NCI-H510A treated with DMSO at 0.1 percent for 48 hours (cell line): Measurements from ENCODE around the gene TSC22D4.

ENCODE experiments used
- DNase-seq: peaks from one replicate; lab custom pipeline; 2025; lab: John Stamatoyannopoulos, UW

TSC22D4 gene

GRCh38 chr7:100492738-100493475, 13.9 kb upstream of the TSC22D4 start:
- DNase-seq: no peak

- DNase-seq: no peak
Observed at GRCh38 chr7:100491192-100491578, 12.2 kb upstream of the TSC22D4 start.

DNA sequence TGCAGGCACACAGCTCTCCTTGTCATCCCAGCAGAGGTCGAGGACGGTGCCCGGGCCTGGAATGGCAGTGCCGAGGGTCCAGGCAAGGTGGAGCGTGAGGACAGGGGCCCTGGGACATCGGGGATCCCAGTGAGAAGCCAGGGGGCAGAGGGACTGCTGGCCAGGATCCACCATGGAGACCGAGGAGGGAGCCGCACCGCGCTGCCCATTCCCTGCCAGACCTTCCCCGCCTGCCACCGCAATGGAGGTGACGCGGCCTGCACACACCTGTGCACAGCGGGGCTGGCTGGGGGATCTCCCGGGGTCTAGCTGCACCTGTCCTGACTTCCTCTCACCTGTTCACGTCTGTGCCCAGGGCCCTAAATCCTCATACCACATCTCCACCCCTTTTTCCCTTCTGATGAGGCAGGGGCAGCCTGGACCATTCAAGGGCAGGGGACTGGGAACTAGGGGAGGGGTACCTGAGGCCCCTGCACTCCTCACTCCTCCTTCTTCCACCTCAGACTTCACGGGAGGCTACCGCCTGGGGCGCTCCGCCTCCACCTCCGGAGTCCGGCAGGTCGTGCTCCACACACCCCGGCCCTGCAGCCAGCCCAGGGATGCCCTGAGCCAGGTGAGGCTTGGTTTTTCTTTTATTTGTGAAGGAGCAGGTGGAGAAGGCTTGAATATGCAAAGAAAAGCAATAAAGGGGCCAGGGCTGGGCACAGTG, 11.6 kb upstream of the TSC22D4 start:
- no peak for DNase-seq

DNA sequence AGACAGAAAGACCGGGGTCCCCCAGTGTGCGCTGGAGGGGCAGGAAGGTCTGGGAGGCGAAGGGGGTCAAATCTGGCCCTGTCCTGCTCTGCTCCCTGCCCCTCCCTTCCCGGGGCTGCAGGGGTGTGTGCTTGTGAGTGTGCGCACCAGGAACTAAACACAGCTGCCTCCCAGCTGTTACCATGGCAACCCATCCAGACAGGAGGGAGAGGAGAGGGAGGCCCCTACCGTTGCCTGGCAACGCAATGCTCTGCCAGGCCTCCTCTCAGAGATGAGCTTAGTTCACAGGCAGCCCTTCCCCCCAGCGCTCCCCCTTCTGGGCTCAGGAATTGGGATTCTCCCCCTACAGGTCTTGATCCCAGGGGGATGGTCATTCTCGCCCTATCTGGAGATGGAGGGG, 10.8 kb upstream of the TSC22D4 start:
- peak; percentile 82 for DNase-seq

DNA sequence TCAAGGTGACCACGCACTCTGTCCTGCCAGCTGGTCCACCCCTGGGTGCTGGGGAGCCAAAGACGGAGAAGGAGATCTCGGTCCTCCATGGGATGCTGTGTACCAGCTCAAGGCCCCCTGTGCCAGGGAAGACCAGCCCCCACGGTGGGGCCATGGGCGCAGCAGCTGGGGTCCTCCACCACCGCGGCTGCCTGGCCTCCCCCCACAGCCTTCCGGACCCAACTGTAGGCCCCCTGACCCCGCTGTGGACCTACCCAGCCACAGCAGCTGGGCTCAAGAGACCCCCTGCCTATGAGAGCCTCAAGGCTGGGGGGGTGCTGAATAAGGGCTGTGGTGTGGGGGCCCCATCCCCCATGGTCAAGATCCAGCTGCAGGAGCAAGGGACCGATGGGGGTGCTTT, 10.1 kb upstream of the TSC22D4 start:
- DNase-seq: no peak

GRCh38 chr7:100488333-100489095, 9.5 kb upstream of the TSC22D4 start:
- DNase-seq: no peak

DNA sequence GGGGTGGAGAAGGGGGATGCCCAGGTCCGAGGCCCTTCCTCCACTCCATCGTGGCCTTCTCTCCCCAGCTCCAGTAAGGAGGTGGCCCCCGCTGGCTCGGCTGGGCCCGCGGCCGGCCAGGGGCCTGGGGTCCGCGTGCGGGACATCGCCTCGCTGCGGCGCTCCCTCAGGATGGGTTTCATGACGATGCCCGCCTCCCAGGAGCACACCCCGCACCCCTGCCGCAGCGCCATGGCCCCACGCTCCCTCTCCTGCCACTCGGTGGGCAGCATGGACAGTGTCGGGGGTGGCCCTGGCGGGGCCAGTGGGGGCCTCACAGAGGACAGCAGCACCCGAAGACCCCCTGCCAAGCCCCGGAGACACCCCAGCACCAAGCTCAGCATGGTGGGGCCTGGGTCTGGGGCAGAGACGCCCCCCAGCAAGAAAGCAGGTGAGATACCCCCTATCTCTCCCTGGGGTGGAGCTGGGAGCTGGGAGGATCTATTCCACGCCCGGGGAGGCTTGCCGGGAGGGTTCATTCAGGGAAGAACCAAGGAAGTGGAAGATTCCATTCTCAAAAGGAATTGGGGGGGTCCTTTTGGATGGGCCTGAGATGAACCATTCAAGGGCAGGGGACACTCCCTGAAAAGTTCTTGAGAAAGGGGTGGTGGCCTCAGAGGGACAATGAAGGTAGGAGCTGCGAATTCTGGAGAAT, 7.9 kb upstream of the TSC22D4 start:
- no peak for DNase-seq

DNA sequence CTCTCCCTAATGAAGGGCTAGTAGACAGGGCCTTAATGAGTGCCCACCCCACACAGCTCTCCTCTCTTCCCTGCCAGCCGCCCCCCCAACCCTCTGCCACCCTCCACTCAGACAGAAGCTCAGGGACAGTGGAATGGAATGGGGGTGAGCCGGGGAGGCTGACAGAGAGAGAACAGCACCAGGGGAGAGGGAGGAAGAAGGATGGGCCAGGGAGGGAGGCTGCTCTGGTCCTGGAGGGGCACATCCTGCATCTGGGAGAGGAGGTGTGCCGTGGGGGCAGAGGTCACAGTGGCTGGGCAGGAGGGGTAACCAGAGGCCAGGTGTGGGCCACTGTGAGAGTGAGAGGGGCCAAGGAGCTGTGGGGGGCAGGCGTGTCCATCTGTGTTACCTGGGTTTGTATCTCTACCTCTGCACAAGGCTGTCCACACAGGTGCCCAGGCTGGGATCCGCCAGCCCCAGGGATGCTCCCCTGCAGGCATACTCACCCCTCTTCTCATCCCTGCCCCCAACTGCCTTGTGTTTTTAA, 7.2 kb upstream of the TSC22D4 start:
- DNase-seq: no peak

DNA sequence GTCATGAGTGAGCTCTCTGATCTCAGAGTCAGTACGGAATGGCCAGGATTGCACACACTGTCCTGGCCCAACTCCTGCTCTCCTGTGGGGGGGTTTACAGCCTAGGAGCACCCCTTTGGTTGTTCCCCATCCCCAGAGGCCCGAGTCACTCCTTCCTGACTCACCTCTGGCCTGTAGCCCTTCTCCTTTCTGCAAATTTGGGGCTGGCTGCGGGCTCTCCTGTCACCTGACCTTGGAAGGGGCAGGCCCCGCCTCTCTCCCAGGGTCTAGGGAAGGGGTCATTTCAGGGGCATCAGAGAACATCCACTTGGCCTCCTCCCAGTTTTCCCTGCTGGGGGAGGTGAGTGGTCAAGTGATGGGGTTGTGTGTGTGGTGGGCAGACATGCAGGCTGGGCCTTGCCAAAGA, 6.5 kb upstream of the TSC22D4 start:
- DNase-seq: no peak

GRCh38 chr7:100484673-100485045, 5.6 kb upstream of the TSC22D4 start:
- no peak for DNase-seq

DNA sequence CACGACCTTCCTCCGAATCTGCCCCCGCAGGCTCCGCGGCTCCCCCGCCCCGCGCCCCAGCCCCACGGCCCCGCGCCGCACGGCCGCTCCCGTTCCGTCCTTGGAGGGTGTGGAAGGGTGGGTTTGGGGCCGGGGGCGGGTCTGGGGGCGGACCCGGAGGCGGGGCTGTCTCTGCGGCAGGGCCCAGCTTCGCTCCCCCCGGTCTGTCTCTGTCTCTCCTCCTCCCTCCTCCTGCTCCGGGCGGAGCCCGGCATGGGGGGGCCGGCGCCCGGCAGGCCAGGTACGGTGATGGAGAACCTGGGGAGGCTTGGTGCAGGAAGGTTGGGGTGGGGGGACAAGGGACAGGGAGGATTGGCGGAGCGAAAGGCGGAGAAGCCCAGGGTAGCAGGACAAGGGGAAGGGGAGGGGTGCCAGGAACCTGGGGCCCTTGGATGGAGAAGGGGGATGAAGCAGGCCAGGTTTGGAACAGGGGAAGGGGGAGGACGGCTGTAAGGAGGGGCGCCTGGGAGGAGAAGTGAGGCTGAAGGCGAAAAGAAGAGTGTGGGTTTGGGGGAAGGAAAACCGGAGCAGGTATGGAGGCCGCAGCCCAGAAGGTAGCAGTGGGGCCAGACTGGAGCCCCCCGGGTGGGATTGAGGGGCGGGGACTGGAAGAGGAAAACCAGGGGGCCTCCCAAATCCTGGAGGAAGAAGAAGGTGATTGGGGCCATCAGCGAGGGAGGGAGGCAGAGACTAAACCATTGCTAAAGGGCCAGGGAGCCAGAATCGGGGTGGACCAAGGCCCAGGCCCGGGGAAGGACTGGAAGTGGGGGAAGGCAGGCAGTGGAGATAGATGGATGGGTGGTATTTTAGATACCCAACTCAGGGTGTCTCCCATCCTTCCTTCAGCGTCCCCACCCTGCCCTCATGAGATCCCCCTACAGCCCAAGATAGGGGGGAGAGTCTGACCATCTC, 5.0 kb upstream of the TSC22D4 start, which contains the start of gene NYAP1:
NYAP1 (plus strand) TSS at position 206 of the 951 bp plus-strand sequence. CDS start 1,385 bp downstream, outside the sequence.
- DNase-seq: peak; percentile 10

DNA sequence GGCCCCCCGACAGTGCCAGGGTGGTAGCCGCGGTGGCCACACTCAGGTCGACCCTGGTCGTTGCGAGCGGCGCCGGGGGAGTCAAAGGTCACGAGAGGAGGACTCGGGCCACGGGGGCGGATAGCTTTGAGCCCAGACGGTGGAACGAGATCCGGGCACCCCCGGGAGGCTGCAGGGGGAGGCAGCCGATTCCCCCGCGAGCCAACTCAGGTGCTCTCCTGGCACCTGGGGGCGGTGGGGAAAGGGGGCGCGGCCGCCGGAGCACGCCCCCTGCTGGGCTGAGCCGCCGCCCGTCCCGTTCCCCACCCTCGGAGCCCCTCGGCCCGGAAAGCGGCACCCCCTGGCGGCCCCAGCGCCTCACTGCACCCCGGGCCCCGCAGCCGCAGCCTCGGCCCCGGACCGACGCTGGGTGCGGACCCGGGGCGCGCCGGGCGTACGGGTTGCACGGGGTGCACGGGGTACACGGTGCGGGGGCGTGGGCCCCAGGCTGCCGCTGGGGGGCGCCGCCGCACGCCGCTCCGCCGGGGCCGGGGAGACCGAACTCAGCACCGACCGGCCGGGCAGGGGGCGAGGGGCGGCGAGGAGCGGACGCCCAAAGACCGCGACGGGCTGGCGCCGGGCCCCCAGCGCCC, 4.2 kb upstream of the TSC22D4 start:
- peak; percentile 39 for DNase-seq

GRCh38 chr7:100482728-100483089, 3.7 kb upstream of the TSC22D4 start:
- no peak for DNase-seq

GRCh38 chr7:100481466-100481865, 2.5 kb upstream of the TSC22D4 start:
- no peak for DNase-seq

DNA sequence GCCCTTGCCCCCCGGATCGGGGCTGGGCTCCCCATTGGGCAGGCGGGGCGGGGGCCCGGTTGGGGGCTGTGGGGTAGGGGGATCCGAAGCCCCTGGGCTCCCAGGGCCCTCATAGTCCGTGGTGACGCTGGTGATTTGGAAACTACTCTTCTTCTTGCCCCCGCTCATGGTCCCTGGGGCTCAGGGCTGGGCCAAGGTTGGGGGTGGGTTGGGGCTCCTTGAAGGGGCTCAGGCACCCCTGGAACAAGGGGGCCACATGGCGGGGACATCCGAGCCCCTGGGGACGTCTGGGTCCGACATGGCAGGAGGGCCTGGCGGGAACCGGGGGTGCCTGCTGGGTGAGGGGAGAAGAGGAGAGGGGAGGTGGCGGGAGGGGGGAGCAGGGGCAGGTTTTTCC, 1.1 kb downstream of the TSC22D4 start:
- DNase-seq: no peak

GRCh38 chr7:100476903-100477870, 1.8 kb downstream of the TSC22D4 start:
- no peak for DNase-seq

DNA sequence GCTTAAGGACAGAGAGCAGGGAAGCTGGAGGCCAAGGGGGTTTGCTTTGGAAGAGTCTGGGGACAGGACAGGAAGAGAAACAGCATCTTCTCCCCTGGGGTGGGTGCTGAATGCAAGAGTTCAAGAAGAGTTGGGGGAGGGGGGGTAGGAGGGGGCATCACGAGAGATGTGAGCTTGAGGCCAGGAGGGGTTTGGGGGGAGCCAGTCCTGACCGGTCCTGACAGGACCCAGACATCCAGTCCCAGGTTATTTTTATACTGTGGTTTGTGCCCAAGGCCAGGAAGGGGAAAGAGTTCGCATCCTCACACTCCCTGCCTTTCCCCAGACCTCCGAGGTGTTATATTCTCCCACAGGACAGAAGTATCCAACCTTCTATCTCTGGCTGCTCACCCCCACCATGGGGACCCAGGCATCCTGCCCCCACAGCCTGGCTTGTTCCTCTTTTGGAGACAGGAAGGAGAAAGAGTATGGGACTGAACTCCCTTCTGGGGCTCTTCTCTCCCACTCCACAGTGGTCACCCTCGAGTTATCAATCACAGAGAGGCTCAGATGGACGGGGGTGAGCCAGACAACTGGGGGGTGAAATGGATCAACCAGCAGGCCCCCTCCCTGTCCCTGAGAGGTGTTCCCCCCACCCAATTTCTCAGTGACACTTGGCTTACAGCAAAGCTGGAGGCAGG, 2.8 kb downstream of the TSC22D4 start:
- DNase-seq: no peak

DNA sequence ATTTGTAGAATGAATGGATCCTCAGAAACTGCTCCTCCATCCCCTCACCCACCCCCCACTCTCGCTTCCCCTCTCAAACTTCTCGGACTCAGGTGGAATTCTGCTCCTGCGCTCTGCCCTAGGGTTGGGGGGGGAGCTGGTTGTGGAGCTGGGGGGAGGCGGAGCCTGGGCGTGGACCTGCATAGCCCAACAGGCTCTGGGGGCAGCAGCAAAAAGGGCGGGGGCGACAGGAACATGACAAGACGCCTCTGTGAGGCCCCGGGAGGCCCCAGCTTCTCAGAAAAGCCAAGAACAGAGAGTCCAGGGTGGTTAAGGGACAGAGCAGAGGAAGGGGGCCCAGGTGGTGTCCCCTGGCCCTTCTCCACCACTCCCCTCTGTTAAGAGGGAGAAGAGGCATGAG, 3.5 kb downstream of the TSC22D4 start:
- no peak for DNase-seq
